ENCODE data around the gene CCDC106.

DNA sequence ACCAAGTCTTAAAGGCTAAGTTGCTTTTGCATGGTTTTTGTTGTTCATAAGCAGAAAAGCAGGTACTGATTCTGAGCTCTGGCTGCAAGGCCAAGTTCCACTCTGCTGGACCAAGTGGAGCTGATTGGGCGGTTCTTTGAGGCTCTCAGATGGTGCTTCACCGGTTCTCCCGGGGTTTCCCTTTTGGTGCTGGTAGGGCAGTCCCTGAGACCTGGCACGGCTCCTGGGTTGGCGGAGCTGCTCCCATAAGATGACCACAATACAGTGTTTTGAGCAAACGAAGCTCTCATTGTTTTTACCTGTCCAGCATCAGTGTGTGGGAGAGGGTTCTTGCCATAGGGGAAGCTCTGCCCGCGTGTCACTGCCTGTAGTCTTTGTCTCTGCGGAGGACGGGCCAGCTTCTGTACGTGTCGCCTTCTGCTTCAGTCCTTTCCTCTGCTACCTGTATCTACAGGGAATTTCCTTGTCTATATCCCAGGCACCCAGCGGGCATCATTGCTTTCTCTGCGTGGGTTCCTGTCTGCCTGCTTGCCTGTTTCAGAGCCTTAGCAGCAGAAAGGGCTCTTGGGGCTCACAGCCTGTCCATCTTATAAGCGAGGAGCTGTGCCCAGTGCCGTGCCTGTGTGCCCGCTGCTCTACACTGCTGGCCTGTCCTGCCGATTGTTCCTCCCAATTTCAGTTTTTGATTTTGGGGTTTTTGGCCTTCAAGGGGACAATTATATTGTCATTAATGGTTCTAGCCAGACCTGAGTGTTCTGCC, 9.2 kb downstream of the CCDC106 start:
- TF ChIP-seq POLR2AphosphoS5 (IDR thresholded peaks at IDR 0.05; ENCODE audit: low read depth, low read length): peak; percentile 43; the same call in 1 of the 2 replicates
- TF ChIP-seq, protein P1, sequence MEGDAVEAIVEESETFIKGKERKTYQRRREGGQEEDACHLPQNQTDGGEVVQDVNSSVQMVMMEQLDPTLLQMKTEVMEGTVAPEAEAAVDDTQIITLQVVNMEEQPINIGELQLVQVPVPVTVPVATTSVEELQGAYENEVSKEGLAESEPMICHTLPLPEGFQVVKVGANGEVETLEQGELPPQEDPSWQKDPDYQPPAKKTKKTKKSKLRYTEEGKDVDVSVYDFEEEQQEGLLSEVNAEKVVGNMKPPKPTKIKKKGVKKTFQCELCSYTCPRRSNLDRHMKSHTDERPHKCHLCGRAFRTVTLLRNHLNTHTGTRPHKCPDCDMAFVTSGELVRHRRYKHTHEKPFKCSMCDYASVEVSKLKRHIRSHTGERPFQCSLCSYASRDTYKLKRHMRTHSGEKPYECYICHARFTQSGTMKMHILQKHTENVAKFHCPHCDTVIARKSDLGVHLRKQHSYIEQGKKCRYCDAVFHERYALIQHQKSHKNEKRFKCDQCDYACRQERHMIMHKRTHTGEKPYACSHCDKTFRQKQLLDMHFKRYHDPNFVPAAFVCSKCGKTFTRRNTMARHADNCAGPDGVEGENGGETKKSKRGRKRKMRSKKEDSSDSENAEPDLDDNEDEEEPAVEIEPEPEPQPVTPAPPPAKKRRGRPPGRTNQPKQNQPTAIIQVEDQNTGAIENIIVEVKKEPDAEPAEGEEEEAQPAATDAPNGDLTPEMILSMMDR (IDR thresholded peaks at IDR 0.05): no peak
- no peak for TF ChIP-seq TCF7L2 (IDR thresholded peaks at IDR 0.05; ENCODE audit: low read depth, low read length)
- TF ChIP-seq, protein P2, sequence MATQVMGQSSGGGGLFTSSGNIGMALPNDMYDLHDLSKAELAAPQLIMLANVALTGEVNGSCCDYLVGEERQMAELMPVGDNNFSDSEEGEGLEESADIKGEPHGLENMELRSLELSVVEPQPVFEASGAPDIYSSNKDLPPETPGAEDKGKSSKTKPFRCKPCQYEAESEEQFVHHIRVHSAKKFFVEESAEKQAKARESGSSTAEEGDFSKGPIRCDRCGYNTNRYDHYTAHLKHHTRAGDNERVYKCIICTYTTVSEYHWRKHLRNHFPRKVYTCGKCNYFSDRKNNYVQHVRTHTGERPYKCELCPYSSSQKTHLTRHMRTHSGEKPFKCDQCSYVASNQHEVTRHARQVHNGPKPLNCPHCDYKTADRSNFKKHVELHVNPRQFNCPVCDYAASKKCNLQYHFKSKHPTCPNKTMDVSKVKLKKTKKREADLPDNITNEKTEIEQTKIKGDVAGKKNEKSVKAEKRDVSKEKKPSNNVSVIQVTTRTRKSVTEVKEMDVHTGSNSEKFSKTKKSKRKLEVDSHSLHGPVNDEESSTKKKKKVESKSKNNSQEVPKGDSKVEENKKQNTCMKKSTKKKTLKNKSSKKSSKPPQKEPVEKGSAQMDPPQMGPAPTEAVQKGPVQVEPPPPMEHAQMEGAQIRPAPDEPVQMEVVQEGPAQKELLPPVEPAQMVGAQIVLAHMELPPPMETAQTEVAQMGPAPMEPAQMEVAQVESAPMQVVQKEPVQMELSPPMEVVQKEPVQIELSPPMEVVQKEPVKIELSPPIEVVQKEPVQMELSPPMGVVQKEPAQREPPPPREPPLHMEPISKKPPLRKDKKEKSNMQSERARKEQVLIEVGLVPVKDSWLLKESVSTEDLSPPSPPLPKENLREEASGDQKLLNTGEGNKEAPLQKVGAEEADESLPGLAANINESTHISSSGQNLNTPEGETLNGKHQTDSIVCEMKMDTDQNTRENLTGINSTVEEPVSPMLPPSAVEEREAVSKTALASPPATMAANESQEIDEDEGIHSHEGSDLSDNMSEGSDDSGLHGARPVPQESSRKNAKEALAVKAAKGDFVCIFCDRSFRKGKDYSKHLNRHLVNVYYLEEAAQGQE (IDR thresholded peaks at IDR 0.05; ENCODE audit: insufficient read depth in 1 of 2, low read depth in 2 of 2, low read length in 1 of 2): no peak
